Measurements from ENCODE around the gene STXBP4. TPM values are rescaled to one million over a fixed set of nuclear protein-coding genes. Genes with fewer than 3 reads are reported as not detected.

The STXBP4 gene
- total RNA-seq, 4 donors from 2014 or later = 2.8 to 10.3 (median 5.6) TPM

DNA sequence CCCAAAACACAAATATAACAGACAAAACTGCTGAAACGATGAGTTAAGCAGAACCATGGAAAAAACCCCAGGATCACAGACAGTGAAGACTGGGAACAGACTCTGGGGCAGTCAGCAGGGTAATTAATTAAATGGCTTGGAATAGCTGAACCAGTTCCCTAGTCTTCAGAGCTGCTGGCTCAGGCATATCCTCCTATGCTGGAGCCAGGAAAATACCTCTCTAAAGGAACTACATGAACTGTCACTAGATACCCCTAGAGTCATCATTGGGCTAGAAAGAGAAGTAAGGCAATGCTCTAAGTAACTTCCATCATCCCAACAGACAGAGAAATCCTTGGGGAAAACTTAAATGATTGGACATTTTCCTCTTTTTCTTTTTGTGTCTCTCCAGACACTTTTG, 113.0 kb downstream of the STXBP4 start:
- no peak for TF ChIP-seq POLR2A (IDR thresholded peaks at IDR 0.05)
- TF ChIP-seq, protein P1, sequence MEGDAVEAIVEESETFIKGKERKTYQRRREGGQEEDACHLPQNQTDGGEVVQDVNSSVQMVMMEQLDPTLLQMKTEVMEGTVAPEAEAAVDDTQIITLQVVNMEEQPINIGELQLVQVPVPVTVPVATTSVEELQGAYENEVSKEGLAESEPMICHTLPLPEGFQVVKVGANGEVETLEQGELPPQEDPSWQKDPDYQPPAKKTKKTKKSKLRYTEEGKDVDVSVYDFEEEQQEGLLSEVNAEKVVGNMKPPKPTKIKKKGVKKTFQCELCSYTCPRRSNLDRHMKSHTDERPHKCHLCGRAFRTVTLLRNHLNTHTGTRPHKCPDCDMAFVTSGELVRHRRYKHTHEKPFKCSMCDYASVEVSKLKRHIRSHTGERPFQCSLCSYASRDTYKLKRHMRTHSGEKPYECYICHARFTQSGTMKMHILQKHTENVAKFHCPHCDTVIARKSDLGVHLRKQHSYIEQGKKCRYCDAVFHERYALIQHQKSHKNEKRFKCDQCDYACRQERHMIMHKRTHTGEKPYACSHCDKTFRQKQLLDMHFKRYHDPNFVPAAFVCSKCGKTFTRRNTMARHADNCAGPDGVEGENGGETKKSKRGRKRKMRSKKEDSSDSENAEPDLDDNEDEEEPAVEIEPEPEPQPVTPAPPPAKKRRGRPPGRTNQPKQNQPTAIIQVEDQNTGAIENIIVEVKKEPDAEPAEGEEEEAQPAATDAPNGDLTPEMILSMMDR (IDR thresholded peaks at IDR 0.05) = no peak
- WGBS, 2 donors = 87 to 90% methylated on average over 1 of the region's 1 CpG
- intact Hi-C loops (cut with DNase I; ENCODE audit: low total_unique reads) = no loop called here
- H3K4me3 ChIP-seq (ENCODE audit: low read depth, poor library complexity, severe bottlenecking) = no peak overlapping the region
- DNase-seq (ENCODE audit: low spot score in 2 of 2) = no peak

DNA sequence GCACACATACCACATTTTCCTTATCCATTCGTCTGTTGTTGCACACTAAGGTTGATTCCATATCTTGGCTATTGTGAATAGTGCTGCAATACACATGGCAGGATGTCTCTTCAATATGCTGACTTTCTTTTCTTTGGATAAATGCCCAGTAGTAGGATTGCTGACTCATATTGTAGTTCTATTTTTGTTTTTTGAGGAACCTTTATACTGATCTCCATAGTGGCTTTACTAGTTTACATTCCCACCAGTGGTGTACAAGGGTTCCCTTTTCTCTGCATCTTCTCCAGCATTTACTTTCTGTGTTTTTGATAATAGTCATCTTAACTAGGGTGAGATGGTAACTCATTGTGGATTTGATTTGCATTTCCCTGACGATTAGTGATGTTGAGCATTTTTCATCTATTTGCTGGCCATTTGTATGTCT, 118.1 kb downstream of the STXBP4 start:
- WGBS, 2 donors = 59 to 64% methylated on average over 2 of the region's 2 CpGs
- no peak for DNase-seq (ENCODE audit: low spot score in 2 of 2)
- H3K4me3 ChIP-seq (ENCODE audit: low read depth, poor library complexity, severe bottlenecking) = no peak overlapping the region
- TF ChIP-seq, protein P1 (IDR thresholded peaks at IDR 0.05) = no peak
- TF ChIP-seq POLR2A (IDR thresholded peaks at IDR 0.05) = no peak
- intact Hi-C loops (cut with DNase I; ENCODE audit: low total_unique reads) = no loop called here

DNA sequence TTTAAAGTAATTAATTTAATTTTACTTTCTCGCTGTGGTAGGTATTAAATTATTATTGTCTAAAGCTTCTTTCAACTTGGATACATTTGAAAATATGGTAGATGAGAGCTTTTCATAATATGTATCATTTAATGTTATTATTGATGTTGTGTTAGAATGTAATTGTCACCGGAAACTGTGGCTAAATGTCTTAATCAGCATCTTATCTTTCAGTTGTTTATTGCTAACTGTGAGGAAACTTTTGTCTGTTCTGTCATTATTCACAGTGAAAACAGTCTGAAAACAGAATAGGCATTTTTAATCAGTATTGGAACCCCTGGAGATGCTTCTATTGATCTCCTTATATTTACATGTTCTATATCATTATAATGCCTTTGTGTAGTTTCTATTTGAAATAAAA, 120.7 kb downstream of the STXBP4 start:
- TF ChIP-seq, protein P1 (IDR thresholded peaks at IDR 0.05) = no peak
- TF ChIP-seq POLR2A (IDR thresholded peaks at IDR 0.05) = no peak
- no peak for DNase-seq (ENCODE audit: low spot score in 2 of 2)
- intact Hi-C loops (cut with DNase I; ENCODE audit: low total_unique reads) = no loop called here
- WGBS, 2 donors = 85 to 93% methylated on average over 2 of the region's 2 CpGs
- H3K4me3 ChIP-seq (ENCODE audit: low read depth, poor library complexity, severe bottlenecking) = no peak overlapping the region

- no peak for DNase-seq (ENCODE audit: low spot score in 2 of 2)
- no peak overlapping the region for H3K4me3 ChIP-seq (ENCODE audit: low read depth, poor library complexity, severe bottlenecking)
- intact Hi-C loops (cut with DNase I; ENCODE audit: low total_unique reads) = no loop called here
- 71 to 74% methylated on average over 3 of the region's 3 CpGs for WGBS, 2 donors
- TF ChIP-seq, protein P1 (IDR thresholded peaks at IDR 0.05) = no peak
- TF ChIP-seq POLR2A (IDR thresholded peaks at IDR 0.05) = no peak
Measured at GRCh38 chr17:55090079-55090492, 121.5 kb downstream of the STXBP4 start.

DNA sequence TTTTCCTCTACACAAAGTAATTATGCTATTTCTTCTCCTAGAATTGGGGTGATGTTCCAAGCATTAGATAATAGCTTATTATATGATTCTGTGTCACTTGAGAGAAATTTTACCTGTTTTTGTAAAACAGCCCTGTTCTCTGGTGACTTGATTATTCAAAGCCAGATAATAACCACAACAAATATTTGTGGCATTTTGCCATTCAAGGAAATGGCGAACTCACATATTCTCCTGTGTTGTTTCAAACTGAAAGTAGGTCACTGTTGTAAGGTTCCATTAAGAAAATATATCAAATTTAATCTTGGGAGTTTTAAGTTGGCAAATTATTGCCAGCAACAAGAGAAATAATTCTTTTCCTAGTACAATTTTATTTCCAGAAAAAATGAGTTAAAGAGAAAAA, 124.8 kb downstream of the STXBP4 start:
- no peak for TF ChIP-seq POLR2A (IDR thresholded peaks at IDR 0.05)
- TF ChIP-seq, protein P1 (IDR thresholded peaks at IDR 0.05) = no peak
- WGBS, 2 donors = 59 to 60% methylated on average over 1 of the region's 1 CpG
- DNase-seq (ENCODE audit: low spot score in 2 of 2) = no peak
- intact Hi-C loops (cut with DNase I; ENCODE audit: low total_unique reads) = no loop called here
- H3K4me3 ChIP-seq (ENCODE audit: low read depth, poor library complexity, severe bottlenecking) = no peak overlapping the region

GRCh38 chr17:55098765-55099164, 130.2 kb downstream of the STXBP4 start:
- H3K4me3 ChIP-seq (ENCODE audit: low read depth, poor library complexity, severe bottlenecking) = no peak overlapping the region
- intact Hi-C loops (cut with DNase I; ENCODE audit: low total_unique reads) = no loop called here
- DNase-seq (ENCODE audit: low spot score in 2 of 2) = no peak
- 85 to 93% methylated on average over 1 of the region's 1 CpG for WGBS, 2 donors
- TF ChIP-seq, protein P1 (IDR thresholded peaks at IDR 0.05) = no peak
- TF ChIP-seq POLR2A (IDR thresholded peaks at IDR 0.05) = no peak

Measured in lower leg skin (tissue), 4 donors.